SH-SY5Y (cell line): ENCODE data around the gene FAIM2.

ENCODE experiments used
- GATA2 ChIP-seq: IDR thresholded peaks from 2 replicates; pipeline ENCODE4 v1.6.1; 2011; ENCODE audit warnings: mild to moderate bottlenecking, low read depth, low read length
- GATA3 ChIP-seq: IDR thresholded peaks from 2 replicates; pipeline ENCODE4 v1.6.1; 2011; ENCODE audit warnings: low read depth, mild to moderate bottlenecking, low read length, moderate library complexity

GRCh38 chr12:49832836-49833421, 70.8 kb downstream of the FAIM2 start:
- TF ChIP-seq GATA2 (no peak), GATA3 (no peak)
